Measurements from ENCODE around the gene SCN5A. TPM values are rescaled to one million over a fixed set of nuclear protein-coding genes. Genes with fewer than 3 reads are reported as not detected.

Gene SCN5A
- total RNA-seq (ENCODE audit: low replicate concordance) = 0.38 and 3.5 TPM in 2 replicates
- long read RNA-seq = 0 reads

DNA sequence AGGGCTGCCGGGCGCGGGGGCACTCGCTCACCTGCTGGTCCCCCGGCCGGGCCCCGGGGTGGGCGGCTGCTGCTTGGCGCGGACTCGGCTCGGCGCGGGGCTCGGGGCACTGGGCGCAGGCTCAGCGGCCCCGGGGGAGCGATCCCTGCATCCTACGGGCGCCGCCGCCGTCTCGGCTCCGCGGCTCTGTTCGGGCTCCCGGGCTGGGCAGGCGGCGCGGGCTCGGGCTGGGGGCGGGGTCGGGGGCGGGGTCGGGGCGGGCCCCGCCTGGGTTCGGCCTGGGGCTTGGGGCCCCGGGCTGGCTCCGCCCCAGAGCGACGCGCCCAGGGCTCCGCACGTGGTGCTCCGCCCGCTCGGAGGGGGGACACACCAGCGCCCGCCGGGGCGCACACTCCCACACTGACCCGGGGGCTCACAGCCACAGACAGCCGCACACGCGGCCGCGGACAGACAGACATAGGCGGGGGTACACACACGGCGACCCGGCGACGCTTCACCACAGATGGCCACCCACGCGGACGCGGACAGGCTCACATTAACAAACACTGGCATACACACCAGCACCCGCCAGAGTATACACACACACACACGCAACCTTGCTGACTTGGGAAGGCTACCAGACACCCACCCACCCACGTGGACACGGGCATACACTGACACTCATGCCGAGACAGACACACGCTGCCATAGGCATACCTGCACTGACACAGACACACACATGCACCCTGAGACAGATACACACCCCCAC is at the start of gene SCN5A:
SCN5A (minus strand) TSS at position 188 of the 748 bp plus-strand sequence. CDS start 16,380 bp downstream, outside the sequence.
- Mint-ChIP-seq H3K4me3 (no peak within 1 kb of the TSS), H3K4me1 (ENCODE audit: unreplicated experiment) (no peaks in the 10 kb centered on the region), H3K9me3 (no peaks in the 10 kb centered on the region), H3K27ac (no peak within 1 kb of the TSS), H3K27me3 (peaks cover 16% of the 10 kb centered on the region), H3K36me3 (no peaks in the 10 kb centered on the region)
- TF ChIP-seq, protein P1, sequence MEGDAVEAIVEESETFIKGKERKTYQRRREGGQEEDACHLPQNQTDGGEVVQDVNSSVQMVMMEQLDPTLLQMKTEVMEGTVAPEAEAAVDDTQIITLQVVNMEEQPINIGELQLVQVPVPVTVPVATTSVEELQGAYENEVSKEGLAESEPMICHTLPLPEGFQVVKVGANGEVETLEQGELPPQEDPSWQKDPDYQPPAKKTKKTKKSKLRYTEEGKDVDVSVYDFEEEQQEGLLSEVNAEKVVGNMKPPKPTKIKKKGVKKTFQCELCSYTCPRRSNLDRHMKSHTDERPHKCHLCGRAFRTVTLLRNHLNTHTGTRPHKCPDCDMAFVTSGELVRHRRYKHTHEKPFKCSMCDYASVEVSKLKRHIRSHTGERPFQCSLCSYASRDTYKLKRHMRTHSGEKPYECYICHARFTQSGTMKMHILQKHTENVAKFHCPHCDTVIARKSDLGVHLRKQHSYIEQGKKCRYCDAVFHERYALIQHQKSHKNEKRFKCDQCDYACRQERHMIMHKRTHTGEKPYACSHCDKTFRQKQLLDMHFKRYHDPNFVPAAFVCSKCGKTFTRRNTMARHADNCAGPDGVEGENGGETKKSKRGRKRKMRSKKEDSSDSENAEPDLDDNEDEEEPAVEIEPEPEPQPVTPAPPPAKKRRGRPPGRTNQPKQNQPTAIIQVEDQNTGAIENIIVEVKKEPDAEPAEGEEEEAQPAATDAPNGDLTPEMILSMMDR (conservative IDR thresholded peaks at IDR 0.05) = no peak
- no peak for DNase-seq (ENCODE audit: extremely low spot score, unreplicated experiment)

GRCh38 chr3:38698760-38699159 is 49.3 kb upstream of the SCN5A start:
- no peaks in the 10 kb centered on the region for H3K9me3 Mint-ChIP-seq
- no peak overlapping the region for H3K4me3 Mint-ChIP-seq
- no peaks in the 10 kb centered on the region for H3K36me3 Mint-ChIP-seq
- TF ChIP-seq, protein P1 (conservative IDR thresholded peaks at IDR 0.05) = no peak
- H3K4me1 Mint-ChIP-seq (ENCODE audit: unreplicated experiment) = no peaks in the 10 kb centered on the region
- no peak for DNase-seq (ENCODE audit: extremely low spot score, unreplicated experiment)
- no peak overlapping the region for H3K27ac Mint-ChIP-seq
- peaks cover 15% of the 10 kb centered on the region for H3K27me3 Mint-ChIP-seq

GRCh38 chr3:38698061-38698460 is 48.6 kb upstream of the SCN5A start:
- H3K27me3 Mint-ChIP-seq = peaks cover 15% of the 10 kb centered on the region

DNA sequence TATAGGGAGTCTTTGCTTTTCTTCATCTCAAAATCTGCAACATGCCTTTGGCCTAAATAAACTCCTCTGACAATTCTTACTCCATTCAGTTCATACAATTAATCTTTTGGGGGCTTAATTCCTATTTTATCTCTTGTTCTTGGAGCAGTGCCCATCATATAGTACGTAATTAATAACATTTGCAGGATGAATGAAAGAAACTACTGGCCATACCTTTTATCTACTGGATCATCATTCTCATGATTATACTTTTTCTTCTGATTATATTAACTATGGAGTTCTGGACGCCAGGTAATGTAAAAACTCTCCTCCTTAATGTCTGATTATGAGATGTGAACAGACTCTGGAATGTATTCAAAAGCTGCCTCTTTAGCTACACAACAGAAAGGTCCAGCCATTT is 46.5 kb upstream of the SCN5A start:
- Mint-ChIP-seq H3K27ac (no peak overlapping the region), H3K4me3 (no peak overlapping the region), H3K4me1 (ENCODE audit: unreplicated experiment) (no peaks in the 10 kb centered on the region), H3K36me3 (no peaks in the 10 kb centered on the region), H3K9me3 (no peaks in the 10 kb centered on the region), H3K27me3 (peaks cover 12% of the 10 kb centered on the region)
- TF ChIP-seq, protein P1 (conservative IDR thresholded peaks at IDR 0.05) = no peak
- DNase-seq (ENCODE audit: extremely low spot score, unreplicated experiment) = no peak

More at GRCh38 chr3:38698061-38698460, 48.6 kb upstream of the SCN5A start:
- Mint-ChIP-seq H3K36me3 (no peaks in the 10 kb centered on the region), H3K9me3 (no peaks in the 10 kb centered on the region), H3K4me3 (no peak overlapping the region), H3K4me1 (ENCODE audit: unreplicated experiment) (no peaks in the 10 kb centered on the region), H3K27ac (no peak overlapping the region)
- DNase-seq (ENCODE audit: extremely low spot score, unreplicated experiment) = no peak
- TF ChIP-seq, protein P1 (conservative IDR thresholded peaks at IDR 0.05) = no peak

- no peaks in the 10 kb centered on the region for H3K36me3 Mint-ChIP-seq
- H3K4me1 Mint-ChIP-seq (ENCODE audit: unreplicated experiment) = no peaks in the 10 kb centered on the region
- no peaks in the 10 kb centered on the region for H3K9me3 Mint-ChIP-seq
- TF ChIP-seq, protein P1 (conservative IDR thresholded peaks at IDR 0.05) = no peak
- H3K27me3 Mint-ChIP-seq = peaks cover 15% of the 10 kb centered on the region
- H3K4me3 Mint-ChIP-seq = no peak overlapping the region
- no peak overlapping the region for H3K27ac Mint-ChIP-seq
- no peak for DNase-seq (ENCODE audit: extremely low spot score, unreplicated experiment)
Observed at GRCh38 chr3:38690185-38690584, 40.7 kb upstream of the SCN5A start.
